Measurements from ENCODE around the gene TMEM158. TPM values are rescaled to one million over a fixed set of nuclear protein-coding genes. Genes with fewer than 3 reads are reported as not detected.

The TMEM158 gene
- total RNA-seq, 4 donors from 2014 or later, result 0.49 to 1.3 (median 0.51) TPM; not detected in 1

DNA sequence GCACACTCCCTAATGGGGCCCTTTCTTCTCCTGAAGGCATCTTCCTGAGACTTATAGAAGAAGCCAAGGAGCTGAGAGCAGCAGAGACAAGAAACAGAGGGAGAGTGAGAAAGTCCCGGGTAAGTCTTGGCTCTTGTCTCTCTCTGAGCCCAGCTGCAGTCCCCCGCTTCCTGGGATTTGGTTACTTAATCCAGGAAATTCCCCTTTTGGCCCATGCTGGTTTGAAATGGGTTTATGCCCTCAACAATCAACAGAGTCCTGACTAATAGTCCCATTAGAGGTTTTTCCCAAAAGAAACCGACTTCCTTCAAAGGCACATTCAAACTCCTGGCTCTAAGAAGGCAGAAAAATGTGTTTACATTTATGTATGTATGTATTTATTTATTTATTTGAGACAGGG is 22.0 kb downstream of the TMEM158 start:
- TF ChIP-seq, protein P1, sequence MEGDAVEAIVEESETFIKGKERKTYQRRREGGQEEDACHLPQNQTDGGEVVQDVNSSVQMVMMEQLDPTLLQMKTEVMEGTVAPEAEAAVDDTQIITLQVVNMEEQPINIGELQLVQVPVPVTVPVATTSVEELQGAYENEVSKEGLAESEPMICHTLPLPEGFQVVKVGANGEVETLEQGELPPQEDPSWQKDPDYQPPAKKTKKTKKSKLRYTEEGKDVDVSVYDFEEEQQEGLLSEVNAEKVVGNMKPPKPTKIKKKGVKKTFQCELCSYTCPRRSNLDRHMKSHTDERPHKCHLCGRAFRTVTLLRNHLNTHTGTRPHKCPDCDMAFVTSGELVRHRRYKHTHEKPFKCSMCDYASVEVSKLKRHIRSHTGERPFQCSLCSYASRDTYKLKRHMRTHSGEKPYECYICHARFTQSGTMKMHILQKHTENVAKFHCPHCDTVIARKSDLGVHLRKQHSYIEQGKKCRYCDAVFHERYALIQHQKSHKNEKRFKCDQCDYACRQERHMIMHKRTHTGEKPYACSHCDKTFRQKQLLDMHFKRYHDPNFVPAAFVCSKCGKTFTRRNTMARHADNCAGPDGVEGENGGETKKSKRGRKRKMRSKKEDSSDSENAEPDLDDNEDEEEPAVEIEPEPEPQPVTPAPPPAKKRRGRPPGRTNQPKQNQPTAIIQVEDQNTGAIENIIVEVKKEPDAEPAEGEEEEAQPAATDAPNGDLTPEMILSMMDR (IDR thresholded peaks at IDR 0.05; ENCODE audit: low read depth), result no peak

GRCh38 chr3:45199837-45200648 is 26.0 kb downstream of the TMEM158 start:
- TF ChIP-seq, protein P1 (IDR thresholded peaks at IDR 0.05; ENCODE audit: low read depth), result no peak

DNA sequence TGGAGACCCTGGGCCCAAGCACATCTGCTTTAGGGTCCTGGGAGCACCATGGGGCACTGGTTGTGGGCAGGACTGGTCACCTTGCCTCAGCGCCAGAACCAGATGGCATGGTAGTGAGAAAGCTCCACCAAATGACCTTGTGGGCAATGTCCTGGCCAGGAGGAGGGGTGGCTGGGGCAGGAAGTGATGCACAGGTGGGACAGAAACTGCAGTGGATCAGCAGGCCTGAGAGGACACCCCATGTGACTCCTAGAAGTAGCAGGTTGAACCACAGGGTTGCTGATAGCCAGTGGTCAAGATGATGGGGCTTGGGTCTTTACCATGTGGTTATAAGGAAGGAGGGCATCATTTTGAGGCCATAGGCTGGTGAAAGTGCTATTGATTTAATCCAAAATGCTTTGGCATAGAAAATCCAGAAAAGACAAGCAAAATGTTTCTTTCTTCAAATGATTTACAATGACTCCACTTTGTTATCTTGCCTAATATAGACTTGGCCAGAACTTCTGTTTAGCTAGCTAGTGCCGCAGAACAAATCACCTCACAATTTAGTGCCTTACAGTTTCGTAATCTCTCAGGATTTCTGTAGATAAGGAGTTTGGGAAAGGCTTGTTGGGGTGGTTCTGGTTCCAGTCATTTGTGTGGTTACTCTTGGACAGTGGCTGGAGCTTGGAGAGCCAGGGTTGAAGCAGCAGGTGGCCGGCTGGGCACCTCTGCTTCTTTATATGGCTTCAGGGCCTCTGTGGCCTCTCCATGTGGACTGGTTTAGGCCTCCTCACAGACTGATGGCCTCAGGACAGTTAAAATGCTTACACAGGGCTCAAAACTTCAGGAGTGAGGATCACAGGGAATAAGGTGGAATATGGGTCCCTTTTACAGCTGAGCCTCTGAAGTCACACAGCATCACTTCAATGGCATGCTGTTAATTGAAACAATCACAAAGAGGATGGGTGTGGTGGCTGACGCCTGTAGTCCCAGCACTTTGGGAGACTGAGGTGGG is 27.5 kb downstream of the TMEM158 start:
- TF ChIP-seq, protein P1 (IDR thresholded peaks at IDR 0.05; ENCODE audit: low read depth), result no peak

GRCh38 chr3:45194791-45195190 is 31.3 kb downstream of the TMEM158 start:
- TF ChIP-seq, protein P1 (IDR thresholded peaks at IDR 0.05; ENCODE audit: low read depth), result no peak

GRCh38 chr3:45191924-45192417 is 34.1 kb downstream of the TMEM158 start:
- TF ChIP-seq, protein P1 (IDR thresholded peaks at IDR 0.05; ENCODE audit: low read depth), result no peak

DNA sequence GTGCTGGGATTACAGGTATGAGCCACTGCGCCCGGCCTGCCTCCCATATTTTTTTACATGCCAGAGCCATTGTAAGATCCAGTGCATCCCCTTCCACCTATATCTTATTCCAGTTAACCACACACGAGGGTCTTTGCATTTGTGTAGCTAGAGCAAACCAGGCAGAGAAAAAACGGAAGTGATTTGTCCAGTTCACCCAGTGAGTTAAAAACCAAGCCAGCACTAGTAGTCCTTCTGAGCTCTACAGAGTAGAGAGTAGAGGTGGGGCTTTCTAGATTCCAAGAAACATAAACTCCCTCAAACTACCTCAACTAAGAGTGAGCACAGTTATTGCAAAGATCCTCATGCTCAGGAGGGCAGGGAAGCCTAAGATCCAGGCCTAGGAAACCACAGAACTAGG is 34.7 kb downstream of the TMEM158 start:
- TF ChIP-seq, protein P1 (IDR thresholded peaks at IDR 0.05; ENCODE audit: low read depth), result no peak

All from subcutaneous adipose tissue (tissue), 4 donors.